B cell (primary cell): Measurements from ENCODE around the gene EIF3A. TPM values are rescaled to one million over a fixed set of nuclear protein-coding genes. Genes with fewer than 3 reads are reported as not detected.

Source experiments
- ATAC-seq: fragments of 200-7000 bp; cut with Tn5 transposase; one replicate; pipeline ENCODE4 v1.10.0; 2021; ENCODE audit warnings: low read depth, mild to moderate bottlenecking, moderate number of reproducible peaks, moderate library complexity
- CTCF ChIA-PET: fragments of 350-600 bp; sonication (Branson Sonifier 250); formaldehyde crosslinking; loops from one replicate; lab custom pipeline; 2021; ENCODE audit warnings: antibody characterized with exemption, inconsistent platforms; lab: Charles Lee
- POLR2A ChIA-PET: fragments of 350-600 bp; sonication (Branson Sonifier 250); formaldehyde crosslinking; loops from one replicate; lab custom pipeline; 2021; ENCODE audit warnings: antibody characterized with exemption; lab: Charles Lee
- DNase-seq: peaks from one replicate; pipeline ENCODE4 v3.0.0; 2013
- H2AFZ ChIP-seq: 2 replicates; pipeline ENCODE4 v1.6.1; 2012; ENCODE audit warnings: mild to moderate bottlenecking, low read depth, low read length; ENCODE audit not compliant: insufficient read depth, poor library complexity, severe bottlenecking
- H3K27ac ChIP-seq, 2 donors: 1 replicate in 1 of 2; 2 replicates in 1 of 2; pipeline ENCODE4 v1.5.1; 2012 to 2013; ENCODE audit warnings: low read length in 2 of 2, mild to moderate bottlenecking in 2 of 2, moderate library complexity in 1 of 2
- H3K27me3 ChIP-seq, 4 experiments: fragments of 200-600 bp in 1 of 4; sonication (generic) in 1 of 4; replicated peaks in 1 of 4; 1 replicate in 2 of 4; 2 replicates in 2 of 4; pipeline versions ENCODE4 v1.6.1 to v1.7.0; 2013 to 2016; ENCODE audit warnings: low read length in 3 of 4, mild to moderate bottlenecking in 2 of 4, mixed read lengths in 1 of 4, moderate library complexity in 1 of 4; ENCODE audit not compliant: insufficient read depth in 4 of 4, control insufficient read depth in 3 of 4; ENCODE audit errors: control extremely low read depth in 1 of 4
- H3K36me3 ChIP-seq, 2 experiments: replicated peaks in 1 of 2; 1 replicate in 1 of 2; 2 replicates in 1 of 2; pipeline versions ENCODE4 v1.6.1 to v1.7.1; 2013; ENCODE audit warnings: low read length in 1 of 2; ENCODE audit not compliant: insufficient read depth in 2 of 2, control insufficient read depth in 1 of 2; ENCODE audit errors: control extremely low read depth in 1 of 2, extremely low read depth in 1 of 2
- H3K4me1 ChIP-seq, 2 donors: fragments of 200-600 bp in 1 of 2; sonication (generic) in 1 of 2; 1 replicate in 1 of 2; 2 replicates in 1 of 2; pipeline versions ENCODE4 v1.5.1 to v1.6.1; 2013 to 2017; ENCODE audit warnings: low read length in 2 of 2; ENCODE audit not compliant: control insufficient read depth in 2 of 2, insufficient read depth in 2 of 2
- H3K4me2 ChIP-seq: replicated peaks from 2 replicates; pipeline ENCODE3; 2012; ENCODE audit warnings: mild to moderate bottlenecking, low read depth, low read length; ENCODE audit not compliant: poor library complexity, severe bottlenecking
- H3K4me3 ChIP-seq, 5 experiments: fragments of 200-600 bp in 1 of 5; sonication (generic) in 1 of 5; 1 replicate in 3 of 5; 2 replicates in 2 of 5; pipeline versions ENCODE4 v1.5.1 to v1.7.0; 2011 to 2016; ENCODE audit warnings: low read length in 4 of 5, mild to moderate bottlenecking in 4 of 5, low read depth in 2 of 5, control low read depth in 1 of 5, moderate library complexity in 1 of 5; ENCODE audit not compliant: insufficient read depth in 1 of 5; ENCODE audit errors: control extremely low read depth in 1 of 5, extremely low read depth in 1 of 5
- H3K79me2 ChIP-seq: fragments of 200-600 bp; sonication (generic); one replicate; pipeline ENCODE4 v1.6.0; 2016; ENCODE audit warnings: low read length; ENCODE audit not compliant: control insufficient read depth, insufficient read depth
- H3K9ac ChIP-seq: fragments of 200-600 bp; sonication (generic); 2 replicates; pipeline ENCODE4 v1.6.1; 2017; ENCODE audit warnings: mild to moderate bottlenecking, low read length, moderate library complexity
- H3K9me3 ChIP-seq, 3 donors: one replicate each; pipeline versions ENCODE4 v1.6.1 to v1.7.1; 2013; ENCODE audit warnings: low read length in 2 of 3; ENCODE audit not compliant: control insufficient read depth in 2 of 3, insufficient read depth in 1 of 3; ENCODE audit errors: control extremely low read depth in 1 of 3
- H4K20me1 ChIP-seq: 2 replicates; pipeline ENCODE4 v1.6.0; 2012; ENCODE audit warnings: mild to moderate bottlenecking, low read length; ENCODE audit not compliant: insufficient read depth, control insufficient read depth, poor library complexity, severe bottlenecking
- H3K27ac Mint-ChIP-seq: one replicate; pipeline ENCODE4 v1.8.0; 2021; ENCODE audit warnings: mixed read lengths
- H3K27me3 Mint-ChIP-seq: one replicate; pipeline ENCODE4 v1.8.0; 2021; ENCODE audit warnings: mixed read lengths
- H3K4me1 Mint-ChIP-seq: one replicate; pipeline ENCODE4 v1.8.0; 2021; ENCODE audit warnings: mixed read lengths
- H3K4me3 Mint-ChIP-seq: one replicate; pipeline ENCODE4 v1.8.0; 2021; ENCODE audit warnings: mixed read lengths
- H3K9me3 Mint-ChIP-seq: one replicate; pipeline ENCODE4 v1.8.0; 2022; ENCODE audit warnings: mixed read lengths; ENCODE audit not compliant: insufficient read depth
- CTCF ChIP-seq: fragments of 200-600 bp; IDR thresholded peaks from one replicate; pipeline ENCODE4 v1.8.0; 2022; ENCODE audit warnings: antibody characterized with exemption, mild to moderate bottlenecking
- EZH2 ChIP-seq: IDR thresholded peaks from 2 replicates; pipeline ENCODE4 v1.6.1; 2012; ENCODE audit warnings: borderline replicate concordance, low read depth, mild to moderate bottlenecking, moderate library complexity, low read length; ENCODE audit not compliant: insufficient read depth, poor library complexity, severe bottlenecking
- WGBS: methylation state at CpG from one replicate; pipeline ENCODE4 v1.1.5; 2013; ENCODE audit warnings: missing lambda C conversion rate; ENCODE audit not compliant: insufficient coverage; 5-methylcytosine and 5-hydroxymethylcytosine counted together
- intact Hi-C: fragments of 100-400 bp; cut with micrococcal nuclease; formaldehyde crosslinking; loops from one replicate; pipeline ENCODE4 v1.10.0; 2022
- polyA plus RNA-seq: library from polyadenylated mRNA; depleted of rRNA; stranded (reverse); fragments of >200 nt; gene quantifications from 2 replicates; pipeline ENCODE4 v1.2.3, GENCODE V29; 2012
- total RNA-seq, 2 donors: library from RNA; stranded (reverse); fragments of 120-200 nt in 1 of 2; gene quantifications; 1 replicate in 1 of 2; 2 replicates in 1 of 2; pipeline versions ENCODE4 v1.2.3 to v1.2.4, GENCODE V29; 2013 to 2022

EIF3A gene
- total and polyA plus RNA-seq, 2 donors (not counting 1 experiment from before 2014, with no cell fraction given) = 8.8 to 94.5 TPM

GRCh38 chr10:119003572-119004289, 76.9 kb downstream of the EIF3A start:
- no peaks in the 10 kb centered on the region for H3K36me3 ChIP-seq
- H3K4me2 ChIP-seq = no peak overlapping the region
- Mint-ChIP-seq H3K27me3 (peaks cover 42% of the 10 kb centered on the region), H3K4me1 (no peaks in the 10 kb centered on the region), H3K9me3 (no peaks in the 10 kb centered on the region), H3K27ac (no peak overlapping the region), H3K4me3 (no peak overlapping the region)
- H3K4me1 ChIP-seq = no peaks in the 10 kb centered on the region
- WGBS = 82% methylated on average over 6 of the region's 7 CpGs
- H3K4me3 ChIP-seq = no peak overlapping the region
- DNase-seq = no peak
- intact Hi-C loops = no loop called here
- H3K27me3 ChIP-seq = peaks cover 0 to 16% (median 0%) of the 10 kb centered on the region in 4 experiments
- ATAC-seq = no peak
- H4K20me1 ChIP-seq = no peaks in the 10 kb centered on the region
- ChIA-PET CTCF (no interaction called here), POLR2A (no interaction called here)
- H2AFZ ChIP-seq = no peak overlapping the region
- TF ChIP-seq CTCF (no peak), EZH2 (no peak)
- no peaks in the 10 kb centered on the region for H3K79me2 ChIP-seq
- no peak overlapping the region for H3K27ac ChIP-seq
- no peaks in the 10 kb centered on the region for H3K9me3 ChIP-seq
- no peak overlapping the region for H3K9ac ChIP-seq

GRCh38 chr10:119001717-119002500, 78.7 kb downstream of the EIF3A start:
- Histone ChIP-seq H3K79me2 (no peaks in the 10 kb centered on the region), H3K27ac (no peak overlapping the region), H3K36me3 (no peaks in the 10 kb centered on the region), H3K4me3 (no peak overlapping the region), H4K20me1 (no peaks in the 10 kb centered on the region), H3K9me3 (no peaks in the 10 kb centered on the region), H2AFZ (no peak overlapping the region), H3K9ac (no peak overlapping the region), H3K27me3 (peaks cover 0 to 16% (median 0%) of the 10 kb centered on the region in 4 experiments), H3K4me2 (no peak overlapping the region), H3K4me1 (no peaks in the 10 kb centered on the region)
- TF ChIP-seq EZH2 = no peak
- intact Hi-C loops = no loop called here
- ChIA-PET POLR2A (no interaction called here), CTCF (no interaction called here)
- ATAC-seq (no peak), DNase-seq (no peak)
- Mint-ChIP-seq H3K4me3 (no peak overlapping the region), H3K27ac (no peak overlapping the region), H3K9me3 (peaks cover 4% of the 10 kb centered on the region), H3K27me3 (peaks cover 48% of the 10 kb centered on the region), H3K4me1 (no peaks in the 10 kb centered on the region)
- WGBS = 93% methylated on average over 7 of the region's 10 CpGs
